Activated CD4-positive, alpha-beta T cell treated with anti-CD3 and anti-CD28 coated beads for 48 hours (primary cell): ENCODE data around the gene PLCB1.
"Not testable (repeated sequence)": the region's sequence is repeated elsewhere in the genome, so short reads cannot be mapped to it uniquely, and the experiment has no call there.

Experiments
- DNase-seq: peaks from one replicate; pipeline ENCODE4 v3.0.0-alpha.2; 2020

Gene PLCB1

GRCh38 chr20:8131598-8132483, at the start of gene PLCB1:
TSS of gene PLCB1 (plus strand) at chr20:8132266. CDS start at chr20:8132652, 386 bp downstream.
- peak; percentile 81 for DNase-seq

- DNase-seq: no peak
These were observed 49.1 kb upstream of the PLCB1 start for GRCh38 chr20:8082989-8083388.

GRCh38 chr20:8089668-8090067, 42.4 kb upstream of the PLCB1 start:
- no peak for DNase-seq

GRCh38 chr20:8094415-8094818, 37.6 kb upstream of the PLCB1 start:
- no peak for DNase-seq

- no peak for DNase-seq
These were observed 37.2 kb upstream of the PLCB1 start for GRCh38 chr20:8094850-8095249.

- DNase-seq: no peak
These were observed 36.2 kb upstream of the PLCB1 start for GRCh38 chr20:8095648-8096572.

GRCh38 chr20:8097307-8097706, 34.8 kb upstream of the PLCB1 start:
- no peak for DNase-seq

GRCh38 chr20:8104252-8104651, 27.8 kb upstream of the PLCB1 start:
- DNase-seq: no peak

- not testable (repeated sequence) for DNase-seq
These were observed 17.5 kb upstream of the PLCB1 start for GRCh38 chr20:8114612-8115011.

GRCh38 chr20:8115436-8115835, 16.6 kb upstream of the PLCB1 start:
- DNase-seq: no peak

- no peak for DNase-seq
These were observed 15.8 kb upstream of the PLCB1 start for GRCh38 chr20:8116067-8116811.

- DNase-seq: no peak
These were observed 14.4 kb upstream of the PLCB1 start for GRCh38 chr20:8117636-8118035.

GRCh38 chr20:8118039-8118438, 14.0 kb upstream of the PLCB1 start:
- no peak for DNase-seq

GRCh38 chr20:8118760-8119159, 13.3 kb upstream of the PLCB1 start:
- no peak for DNase-seq

- DNase-seq: no peak
These were observed 10.4 kb upstream of the PLCB1 start for GRCh38 chr20:8121666-8122065.

- DNase-seq: no peak
These were observed 7.4 kb upstream of the PLCB1 start for GRCh38 chr20:8124639-8125038.

GRCh38 chr20:8126181-8126580, 5.9 kb upstream of the PLCB1 start:
- DNase-seq: no peak

GRCh38 chr20:8126841-8127378, 5.2 kb upstream of the PLCB1 start:
- DNase-seq: no peak

- DNase-seq: peak; percentile 17
These were observed 4.4 kb upstream of the PLCB1 start for GRCh38 chr20:8127553-8128255.

- no peak for DNase-seq
These were observed 3.6 kb upstream of the PLCB1 start for GRCh38 chr20:8128291-8129060.
